ENCODE data around the gene TFF3. TPM values are rescaled to one million over a fixed set of nuclear protein-coding genes. Genes with fewer than 3 reads are reported as not detected.

Gene TFF3
- total and polyA plus RNA-seq, 2 of the 13 experiments (the other 11 are each of a cell fraction or from before 2014, with no cell fraction given): 14.2 to 26.9 TPM

GRCh38 chr21:42276076-42276475, 39.1 kb downstream of the TFF3 start:
- FAIRE-seq: no peak

GRCh38 chr21:42272984-42273600, 42.1 kb downstream of the TFF3 start:
- FAIRE-seq (no peak), ATAC-seq (no peak), DNase-seq (ENCODE audit: low spot score) (no peak)
- no TSS peak for BruUV-seq (replicated peaks)
- no peak overlapping the region for H3K27ac ChIP-seq (ENCODE audit: extremely low read length, insufficient read depth, low read length)
- no peak overlapping the region for H3K4me3 ChIP-seq (replicated peaks in 1 of 3; ENCODE audit: insufficient read depth in 1 of 3, low read depth in 2 of 3, low read length in 3 of 3)
- no peaks in the 10 kb centered on the region for H3K79me2 ChIP-seq (ENCODE audit: insufficient read depth, low read length)
- no peaks in the 10 kb centered on the region for H3K9me3 ChIP-seq (ENCODE audit: low read length)
- CTCF ChIA-PET (ENCODE audit: low intra/inter-chr PET ratio, low total read pairs): no interaction called here
- H3K27me3 ChIP-seq (ENCODE audit: control insufficient read depth in 1 of 2, insufficient read depth in 2 of 2, low read length in 2 of 2): peaks cover 4 to 34% of the 10 kb centered on the region in 2 experiments; a peak in 4 of 5 replicates
- POLR2A ChIA-PET: no interaction called here
- H3K36me3 ChIP-seq (replicated peaks in 1 of 2; ENCODE audit: control insufficient read depth in 1 of 2, insufficient read depth in 2 of 2, low read length in 2 of 2): no peaks in the 10 kb centered on the region
- intact Hi-C loops (cut with micrococcal nuclease; ENCODE audit: unreplicated experiment): no loop called here
- no peaks in the 10 kb centered on the region for H4K20me1 ChIP-seq (ENCODE audit: insufficient read depth, low read length)
- H3K4me1 ChIP-seq (ENCODE audit: insufficient read depth, low read length): no peaks in the 10 kb centered on the region
- no peak overlapping the region for H2AFZ ChIP-seq (ENCODE audit: low read length)
- WGBS (ENCODE audit: low lambda C conversion rate): 32% methylated on average over 7 of the region's 29 CpGs
- no peak overlapping the region for H3K9ac ChIP-seq (ENCODE audit: insufficient read depth, low read depth, low read length)
- in situ Hi-C loops (cut with HindIII; ENCODE audit: extremely low pct_ligation_motif_present, low pct_unique_long_range_greater_than_20kb): no loop called here
- no peak overlapping the region for H3K4me2 ChIP-seq (ENCODE audit: low read depth, low read length)
- TF ChIP-seq SCMH1 (CRISPR knock-in tag; IDR thresholded peaks at IDR 0.05; ENCODE audit: borderline replicate concordance): no peak
- TF ChIP-seq ZMYM2 (CRISPR knock-in tag; IDR thresholded peaks at IDR 0.05): no peak
- no peak for TF ChIP-seq REL (CRISPR knock-in tag; conservative IDR thresholded peaks at IDR 0.05)
- TF ChIP-seq ISX (CRISPR knock-in tag; conservative IDR thresholded peaks at IDR 0.05): no peak
- TF ChIP-seq SKIL (CRISPR knock-in tag; IDR thresholded peaks at IDR 0.05; ENCODE audit: borderline replicate concordance): no peak
- TF ChIP-seq HNRNPK (IDR thresholded peaks at IDR 0.05; ENCODE audit: low read depth, low read length, poor library complexity, severe bottlenecking): no peak
- TF ChIP-seq, protein P1, sequence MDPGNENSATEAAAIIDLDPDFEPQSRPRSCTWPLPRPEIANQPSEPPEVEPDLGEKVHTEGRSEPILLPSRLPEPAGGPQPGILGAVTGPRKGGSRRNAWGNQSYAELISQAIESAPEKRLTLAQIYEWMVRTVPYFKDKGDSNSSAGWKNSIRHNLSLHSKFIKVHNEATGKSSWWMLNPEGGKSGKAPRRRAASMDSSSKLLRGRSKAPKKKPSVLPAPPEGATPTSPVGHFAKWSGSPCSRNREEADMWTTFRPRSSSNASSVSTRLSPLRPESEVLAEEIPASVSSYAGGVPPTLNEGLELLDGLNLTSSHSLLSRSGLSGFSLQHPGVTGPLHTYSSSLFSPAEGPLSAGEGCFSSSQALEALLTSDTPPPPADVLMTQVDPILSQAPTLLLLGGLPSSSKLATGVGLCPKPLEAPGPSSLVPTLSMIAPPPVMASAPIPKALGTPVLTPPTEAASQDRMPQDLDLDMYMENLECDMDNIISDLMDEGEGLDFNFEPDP (CRISPR knock-in tag; conservative IDR thresholded peaks at IDR 0.05): no peak
- no peak for TF ChIP-seq ZNF383 (CRISPR knock-in tag; IDR thresholded peaks at IDR 0.05; ENCODE audit: borderline replicate concordance)
- TF ChIP-seq PHF5A (CRISPR knock-in tag; IDR thresholded peaks at IDR 0.05; ENCODE audit: low read depth, unreplicated experiment): no peak

More at GRCh38 chr21:42276076-42276475, 39.1 kb downstream of the TFF3 start:
- POLR2A ChIA-PET: no interaction called here
- BruUV-seq (replicated peaks): no TSS peak
- Histone ChIP-seq H3K79me2 (ENCODE audit: insufficient read depth, low read length) (no peaks in the 10 kb centered on the region), H3K9me3 (ENCODE audit: low read length) (no peaks in the 10 kb centered on the region), H3K9ac (ENCODE audit: insufficient read depth, low read depth, low read length) (no peak overlapping the region), H4K20me1 (ENCODE audit: insufficient read depth, low read length) (no peaks in the 10 kb centered on the region), H3K4me2 (ENCODE audit: low read depth, low read length) (no peak overlapping the region), H3K27me3 (ENCODE audit: control insufficient read depth in 1 of 2, insufficient read depth in 2 of 2, low read length in 2 of 2) (peaks cover 4 to 54% of the 10 kb centered on the region in 2 experiments; a peak in 4 of 5 replicates), H2AFZ (ENCODE audit: low read length) (no peak overlapping the region), H3K4me1 (ENCODE audit: insufficient read depth, low read length) (no peaks in the 10 kb centered on the region), H3K36me3 (replicated peaks in 1 of 2; ENCODE audit: control insufficient read depth in 1 of 2, insufficient read depth in 2 of 2, low read length in 2 of 2) (no peaks in the 10 kb centered on the region), H3K27ac (ENCODE audit: extremely low read length, insufficient read depth, low read length) (no peak overlapping the region), H3K4me3 (replicated peaks in 1 of 3; ENCODE audit: insufficient read depth in 1 of 3, low read depth in 2 of 3, low read length in 3 of 3) (no peak overlapping the region)
- WGBS (ENCODE audit: low lambda C conversion rate): 26% methylated on average over 9 of the region's 13 CpGs
- ATAC-seq (no peak), DNase-seq (ENCODE audit: low spot score) (no peak)
- CTCF ChIA-PET (ENCODE audit: low intra/inter-chr PET ratio, low total read pairs): no interaction called here
- in situ Hi-C loops (cut with HindIII; ENCODE audit: extremely low pct_ligation_motif_present, low pct_unique_long_range_greater_than_20kb) (no loop called here), intact Hi-C loops (cut with micrococcal nuclease; ENCODE audit: unreplicated experiment) (no loop called here)
- TF ChIP-seq ZNF275 (CRISPR knock-in tag; IDR thresholded peaks at IDR 0.05; ENCODE audit: borderline replicate concordance) (no peak), ZNF598 (CRISPR knock-in tag; IDR thresholded peaks at IDR 0.05; ENCODE audit: borderline replicate concordance) (no peak), ADNP (CRISPR knock-in tag; IDR thresholded peaks at IDR 0.05) (no peak), CCAR2 (optimal IDR thresholded peaks at IDR 0.05; ENCODE audit: low read depth, low read length) (no peak)
